ENCODE measurements around the gene BMP7.

The BMP7 gene

DNA sequence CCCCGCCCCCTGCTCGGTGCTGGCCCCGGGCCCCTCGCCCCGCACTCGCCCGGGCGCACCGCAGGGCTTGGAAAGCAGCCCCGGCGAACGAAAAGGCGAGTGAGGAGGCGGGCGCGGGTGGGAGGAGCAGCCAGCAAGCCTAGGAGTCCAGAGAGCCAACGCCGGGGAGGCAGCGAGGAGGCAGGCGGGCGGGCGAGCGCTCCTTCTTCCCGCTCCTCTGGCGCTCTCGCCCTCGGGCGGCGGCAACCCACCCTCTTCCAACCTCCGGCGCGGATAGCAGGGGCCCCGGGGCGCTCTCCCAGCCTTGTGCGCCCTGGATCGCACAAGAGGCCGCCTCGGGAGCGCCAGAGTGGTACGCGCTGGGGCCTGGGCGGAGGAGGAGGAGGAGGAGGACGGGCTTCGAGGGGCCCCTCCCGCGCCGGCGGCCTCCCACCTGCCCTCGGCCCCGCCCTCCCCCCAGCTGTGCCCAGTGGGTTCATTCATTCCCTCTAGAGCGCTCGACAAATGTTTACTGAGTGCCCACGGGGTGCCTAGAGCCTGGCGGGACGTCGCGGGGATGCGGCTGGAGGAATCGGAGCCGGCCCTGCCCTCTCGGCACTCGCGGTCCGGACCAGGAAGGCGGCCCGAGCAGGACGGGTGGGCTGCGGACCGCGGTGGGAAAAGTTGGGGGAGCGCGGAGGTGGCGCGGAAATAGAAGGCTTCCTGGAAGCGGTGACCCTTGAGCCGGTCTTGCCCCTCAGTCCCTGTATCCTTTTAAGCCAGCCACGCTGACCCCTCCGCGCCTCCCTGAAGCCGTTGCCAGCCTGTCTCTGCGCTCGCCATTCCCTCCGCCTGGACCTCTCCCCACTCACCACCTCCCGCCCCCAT lies at the start of gene BMP7:
Gene BMP7 (minus strand): TSS at position 351 of the 867 bp plus-strand sequence. CDS start 519 bp downstream, outside the sequence.
- no peak for DNase-seq (ENCODE audit: low read depth)

DNA sequence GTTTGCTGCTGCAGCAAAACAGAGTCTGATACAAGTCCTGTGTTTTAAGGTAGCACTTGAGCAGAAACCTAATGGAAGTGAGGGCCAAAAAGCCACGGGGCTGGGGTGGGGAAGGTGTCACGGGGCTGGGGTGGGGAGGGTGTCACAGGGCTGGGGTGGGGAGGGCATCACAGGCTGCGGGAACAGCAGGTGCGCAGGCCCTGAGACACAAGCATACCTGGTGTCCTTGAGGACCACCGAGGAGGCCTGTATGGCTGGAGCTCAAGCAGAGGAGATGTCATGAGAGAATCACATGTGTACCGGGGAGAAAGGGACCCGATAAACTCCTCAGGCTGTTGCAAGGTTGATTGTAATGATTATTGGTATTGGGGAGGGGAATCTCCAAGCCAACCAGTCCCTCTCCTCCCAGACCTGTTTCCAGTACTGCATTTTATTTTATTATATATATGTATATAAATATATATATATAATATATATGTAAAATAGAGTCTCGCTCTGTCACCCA lies 49.6 kb upstream of the BMP7 start:
- no peak for DNase-seq (ENCODE audit: low read depth)

DNA sequence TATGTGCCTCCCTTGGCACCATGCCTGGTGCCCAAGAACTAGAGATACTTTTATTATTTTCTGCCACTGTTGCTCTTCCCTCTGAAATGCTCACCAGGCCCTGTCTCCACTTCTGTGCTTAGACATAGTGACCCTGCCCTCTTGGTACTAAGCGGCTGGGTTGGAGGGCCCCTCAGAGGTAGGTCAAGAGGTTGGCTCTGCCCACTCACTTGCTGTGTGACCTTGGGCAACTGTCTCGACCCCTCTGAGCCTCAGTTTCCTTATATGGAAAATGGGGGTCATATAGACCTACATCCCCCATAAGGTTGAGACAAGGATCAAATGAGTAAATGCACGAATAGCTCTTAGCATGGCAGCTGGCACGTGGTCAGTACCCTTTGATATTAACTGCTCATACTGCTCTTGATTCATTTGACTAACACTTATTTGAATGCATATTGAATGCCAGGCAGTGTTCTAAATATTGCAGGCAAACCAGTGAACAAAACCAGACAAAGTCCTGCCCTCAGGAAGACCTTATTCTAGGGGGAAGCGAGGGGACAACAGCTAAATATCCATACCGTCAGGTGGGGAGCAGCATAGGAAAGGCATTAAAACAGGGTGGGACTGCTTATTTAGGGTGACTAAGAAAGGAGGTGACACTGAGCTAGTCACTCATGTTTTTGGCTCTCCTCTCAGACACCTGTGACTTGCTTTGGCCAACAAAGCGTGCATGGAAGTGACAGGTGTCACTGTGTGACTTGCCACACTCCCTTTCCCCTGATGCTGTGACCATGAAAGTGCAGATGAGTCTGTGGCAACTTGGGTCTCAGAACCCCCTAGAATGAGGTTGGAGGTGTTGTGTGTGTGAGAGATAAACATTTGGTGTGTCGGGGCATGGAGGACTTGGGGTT lies 48.9 kb upstream of the BMP7 start:
- DNase-seq (ENCODE audit: low read depth) = no peak

DNA sequence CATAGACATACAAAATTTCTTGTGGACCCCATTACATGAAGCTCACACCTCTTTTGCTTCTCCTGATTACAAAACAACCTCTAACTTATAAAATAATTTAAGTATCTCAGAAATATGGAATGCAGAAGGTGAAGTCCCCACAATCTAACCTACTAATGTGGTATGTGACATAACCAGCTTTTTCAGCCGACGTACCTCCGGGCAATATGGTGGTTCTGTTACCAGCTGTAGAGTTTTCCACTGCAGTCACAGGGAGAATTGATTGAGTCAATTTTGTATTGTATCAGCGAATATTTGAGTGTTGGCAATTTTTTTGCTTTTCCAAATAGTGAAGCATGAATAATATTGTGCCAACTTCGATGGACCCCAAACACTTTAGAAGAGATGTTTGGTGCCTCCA lies 47.5 kb upstream of the BMP7 start:
- no peak for DNase-seq (ENCODE audit: low read depth)

DNA sequence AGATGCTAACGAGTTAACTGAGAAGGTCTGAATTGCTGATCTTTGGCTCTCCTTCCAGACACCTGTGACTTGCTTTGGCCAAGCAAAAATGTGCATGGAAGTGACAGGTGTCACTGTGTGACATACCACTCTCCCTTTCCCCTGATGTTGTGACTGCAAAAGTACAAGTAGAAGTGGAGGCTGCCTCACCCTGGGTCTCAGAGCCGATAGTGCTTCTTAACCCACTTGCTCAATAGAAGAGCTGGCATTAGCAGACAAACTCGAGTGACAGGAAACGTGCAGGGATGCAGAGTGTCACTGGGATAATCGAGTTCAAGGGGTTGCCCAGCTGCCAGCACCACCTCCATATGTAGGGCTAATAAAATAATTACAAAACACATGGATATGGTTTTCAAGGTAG lies 46.8 kb upstream of the BMP7 start:
- no peak for DNase-seq (ENCODE audit: low read depth)

DNA sequence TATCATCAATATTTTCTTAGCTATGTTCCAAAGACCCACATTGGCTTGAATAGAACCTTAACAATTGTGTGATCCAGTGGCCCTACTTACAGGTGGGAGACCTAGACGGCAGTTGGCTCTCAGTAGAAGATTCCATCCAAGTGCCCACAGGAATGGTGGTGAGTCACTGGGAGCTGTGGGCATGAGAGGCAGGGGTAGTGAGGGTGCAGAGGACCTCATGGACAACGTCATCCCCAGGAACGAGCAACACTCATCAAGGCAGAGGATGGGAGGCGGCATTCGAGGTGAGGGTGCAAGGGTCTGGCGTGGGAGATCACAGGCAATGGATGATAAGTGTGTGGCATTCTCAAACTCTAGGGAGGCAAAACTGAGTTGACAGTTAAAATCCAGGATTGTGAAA lies 45.7 kb upstream of the BMP7 start:
- no peak for DNase-seq (ENCODE audit: low read depth)

DNA sequence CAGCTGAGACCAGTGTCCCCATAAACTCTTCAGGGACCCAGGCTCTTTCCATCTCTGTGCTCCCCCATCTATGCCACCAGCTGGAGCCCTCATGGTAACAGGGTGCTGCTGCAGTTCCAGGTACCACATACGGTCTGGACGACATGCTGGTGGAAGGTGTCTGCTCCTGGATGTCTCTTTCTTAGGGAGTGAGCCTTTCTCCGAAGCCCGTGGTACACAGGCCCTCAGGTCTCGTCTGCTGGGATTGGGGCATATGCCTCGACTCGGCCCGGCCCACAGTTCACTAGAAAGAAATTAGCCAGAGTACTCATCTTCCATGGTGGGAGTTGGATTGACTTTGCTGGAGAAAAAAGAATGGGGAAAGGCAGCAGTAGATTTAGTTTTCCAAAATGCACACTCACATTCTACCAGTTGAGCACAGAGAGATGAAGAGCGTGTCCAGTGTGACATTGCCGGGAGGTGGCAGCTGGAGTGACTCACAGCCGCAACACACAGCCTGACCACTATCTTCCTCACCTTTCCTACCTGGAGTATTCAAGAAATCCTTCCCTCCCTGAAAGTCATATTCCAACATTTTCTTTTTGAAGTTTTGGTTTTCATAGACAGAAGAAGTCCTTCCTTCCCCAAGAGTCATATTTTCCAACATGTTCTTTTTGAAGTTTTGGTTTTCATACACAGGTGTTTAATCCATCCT lies 44.5 kb upstream of the BMP7 start:
- no peak for DNase-seq (ENCODE audit: low read depth)

DNA sequence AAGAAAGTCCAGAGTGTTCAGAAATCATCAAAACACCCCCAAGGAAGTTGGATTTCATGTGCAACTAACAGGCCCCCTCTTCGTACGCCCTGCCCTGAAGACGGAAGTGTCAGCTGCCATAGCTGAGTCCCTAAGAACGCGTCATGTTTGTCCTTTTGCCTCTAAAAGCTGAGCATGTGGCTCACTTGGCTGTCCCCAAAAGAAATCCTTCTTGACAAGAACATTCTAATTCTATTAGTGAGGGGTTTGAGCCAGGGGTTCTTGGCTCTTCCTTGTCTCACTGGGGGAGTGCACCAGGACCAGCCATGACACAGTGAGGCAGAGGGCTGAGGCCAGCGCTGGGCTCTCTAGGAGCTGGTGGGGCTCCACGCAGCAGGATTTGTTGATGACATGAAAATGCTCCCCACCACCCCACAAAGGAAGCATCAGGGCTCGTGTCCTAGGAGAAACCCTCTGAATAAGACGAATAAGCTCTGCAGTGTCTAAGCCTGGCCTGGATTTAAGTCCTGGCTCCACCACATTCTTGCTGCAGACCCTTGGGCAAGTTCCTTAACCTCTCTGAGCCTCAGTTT lies 43.2 kb upstream of the BMP7 start:
- DNase-seq (ENCODE audit: low read depth) = no peak

DNA sequence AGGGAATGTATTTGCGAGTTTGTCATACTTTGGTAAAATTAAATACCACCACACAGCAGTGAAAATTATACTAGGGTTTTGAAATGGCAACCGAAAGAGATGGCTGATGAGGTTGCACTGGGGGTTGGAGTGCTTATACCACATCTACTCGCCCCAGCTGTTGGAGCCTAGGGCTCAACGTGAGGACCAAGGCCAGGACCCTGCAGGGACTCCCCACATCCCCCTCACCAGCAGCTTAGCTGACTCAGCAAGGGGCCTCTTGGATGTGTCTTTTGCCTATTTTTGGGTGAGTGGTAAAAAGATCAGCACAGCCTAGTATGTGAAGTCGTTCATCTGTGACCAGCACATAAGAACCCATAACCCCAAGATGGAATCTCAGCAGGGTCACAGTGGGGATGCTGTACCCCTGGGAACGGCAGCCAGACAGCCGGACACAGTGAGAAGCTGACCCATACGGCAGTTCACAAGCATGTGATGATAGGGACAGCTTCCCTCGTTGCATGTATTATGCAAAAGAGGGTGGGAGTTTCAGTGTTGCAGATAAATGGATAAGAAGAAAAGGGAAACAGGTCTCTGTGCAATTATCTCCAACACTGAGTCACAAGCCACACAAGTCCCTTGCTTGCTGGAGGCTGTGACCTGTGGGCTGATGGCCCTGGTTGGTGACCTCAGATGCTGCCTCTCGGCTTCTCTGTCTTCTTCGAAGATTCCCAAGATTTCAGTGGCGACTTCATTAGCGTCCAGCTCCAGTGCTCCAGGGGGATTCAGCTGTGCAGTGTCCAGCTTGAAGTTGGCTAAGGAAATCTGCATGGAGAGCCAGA lies 42.2 kb upstream of the BMP7 start:
- DNase-seq (ENCODE audit: low read depth) = no peak

DNA sequence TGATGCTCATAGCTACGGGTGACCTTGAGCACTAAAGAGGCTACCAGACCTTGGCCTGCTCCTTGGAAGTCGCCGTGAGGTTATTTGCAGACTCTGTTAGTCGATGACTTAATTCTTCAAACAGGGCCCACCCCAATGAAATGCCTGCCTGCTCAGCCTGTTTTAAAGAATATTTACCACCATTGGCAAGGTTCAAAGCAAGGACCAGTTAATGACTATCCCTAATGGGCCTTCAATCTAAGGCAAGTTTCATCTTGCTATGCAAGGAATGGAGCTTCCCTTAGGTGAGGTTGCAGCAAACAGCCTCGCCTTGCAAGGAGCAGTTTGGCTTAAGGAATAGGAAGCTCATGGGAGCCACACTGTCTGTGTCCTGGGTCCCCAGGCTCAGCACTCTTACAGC lies 40.3 kb upstream of the BMP7 start:
- no peak for DNase-seq (ENCODE audit: low read depth)

DNA sequence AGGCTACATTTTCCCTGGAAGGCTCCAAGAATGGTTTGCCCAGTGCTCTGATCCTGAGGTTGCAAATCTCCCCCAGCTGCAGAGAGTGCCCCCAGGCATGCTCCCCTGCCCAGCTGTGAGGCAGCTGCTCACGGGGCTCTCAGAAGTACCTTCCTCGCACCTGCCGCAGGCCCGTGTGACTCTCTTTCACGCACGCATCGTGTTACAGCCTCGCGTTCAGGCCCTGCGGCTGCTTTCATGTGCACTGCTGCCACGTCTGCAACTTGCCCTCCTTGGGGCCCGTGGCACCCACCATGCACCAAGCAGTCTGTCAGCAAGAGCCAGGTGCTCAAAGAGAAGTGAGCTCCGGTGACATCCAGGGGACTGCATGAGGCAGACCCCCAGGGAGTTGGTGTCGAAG lies 34.6 kb upstream of the BMP7 start:
- no peak for DNase-seq (ENCODE audit: low read depth)

DNA sequence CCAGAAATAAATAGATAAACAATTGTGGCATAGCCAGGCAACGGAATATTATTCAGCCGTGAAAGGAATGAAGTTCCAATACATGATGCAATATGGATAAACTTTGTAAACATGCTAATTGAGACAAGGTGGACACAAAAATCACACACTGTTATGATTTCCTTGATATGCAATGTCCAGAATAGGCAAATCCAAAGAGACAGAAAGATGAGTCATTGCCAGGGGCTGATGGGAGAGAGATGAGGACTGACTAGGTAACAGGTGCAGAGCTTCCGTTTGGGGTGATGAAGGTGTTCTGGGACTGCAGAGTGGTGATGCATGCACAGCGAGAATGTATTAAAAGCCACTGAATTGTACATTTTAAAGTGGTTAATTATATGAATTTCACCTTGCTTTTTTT lies 32.0 kb upstream of the BMP7 start:
- no peak for DNase-seq (ENCODE audit: low read depth)

DNA sequence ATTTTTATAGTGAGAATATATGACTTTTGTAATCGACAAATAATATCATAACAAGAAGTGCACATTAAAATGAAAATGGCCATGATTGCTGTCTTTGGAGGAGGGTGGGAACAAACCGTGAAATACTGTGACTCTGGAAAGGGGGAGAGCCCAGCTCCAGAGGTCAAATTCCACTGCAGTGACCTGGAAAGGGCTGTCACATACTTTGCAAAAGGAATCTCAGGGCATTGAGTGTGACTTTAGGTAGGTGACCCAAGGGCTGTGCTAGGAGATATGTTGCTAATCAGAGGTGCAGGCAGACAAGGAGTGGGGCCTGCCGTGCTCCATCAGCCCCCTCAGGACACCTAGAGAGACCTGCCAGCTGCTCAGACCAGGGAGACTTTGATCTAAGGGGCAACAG lies 28.1 kb upstream of the BMP7 start:
- no peak for DNase-seq (ENCODE audit: low read depth)

DNA sequence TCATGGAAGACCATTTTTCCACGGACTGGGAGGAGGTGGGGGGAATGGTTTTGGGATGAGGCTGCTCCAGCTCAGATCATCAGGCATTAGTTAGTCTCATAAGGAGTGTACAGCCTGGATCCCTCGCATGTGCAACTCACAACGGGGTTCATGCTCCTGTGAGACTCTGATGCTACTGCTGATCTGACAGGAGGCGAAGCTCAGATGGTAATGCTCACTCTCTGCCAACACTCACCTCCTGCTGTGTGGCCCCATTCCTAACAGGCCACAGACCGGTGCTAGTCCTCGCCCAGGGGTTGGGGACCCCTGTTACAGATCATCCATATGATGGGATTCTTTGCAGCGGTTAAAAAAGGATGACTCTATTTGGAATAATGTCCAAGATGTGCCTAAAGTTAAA lies 27.6 kb upstream of the BMP7 start:
- DNase-seq (ENCODE audit: low read depth) = no peak

DNA sequence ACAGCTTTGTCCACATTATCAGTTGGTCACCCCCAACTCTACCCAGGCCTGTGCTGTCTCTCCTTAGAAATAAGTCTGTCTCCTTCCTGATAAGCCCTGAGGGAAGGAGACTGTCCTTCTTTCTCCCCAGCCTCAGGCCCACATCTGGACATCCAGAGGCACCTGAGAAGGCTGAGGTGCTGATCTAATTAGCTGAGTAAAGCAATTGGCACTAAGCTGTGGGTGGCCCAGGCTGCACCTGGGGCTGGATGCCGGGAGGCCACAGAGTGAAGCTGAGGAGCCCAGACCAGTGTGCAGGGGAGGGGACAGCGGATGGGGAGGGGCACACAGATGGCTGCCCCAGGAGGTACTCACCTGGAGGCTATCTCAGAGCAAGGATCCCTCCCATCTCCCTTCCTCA lies 26.2 kb upstream of the BMP7 start:
- DNase-seq (ENCODE audit: low read depth) = no peak

DNA sequence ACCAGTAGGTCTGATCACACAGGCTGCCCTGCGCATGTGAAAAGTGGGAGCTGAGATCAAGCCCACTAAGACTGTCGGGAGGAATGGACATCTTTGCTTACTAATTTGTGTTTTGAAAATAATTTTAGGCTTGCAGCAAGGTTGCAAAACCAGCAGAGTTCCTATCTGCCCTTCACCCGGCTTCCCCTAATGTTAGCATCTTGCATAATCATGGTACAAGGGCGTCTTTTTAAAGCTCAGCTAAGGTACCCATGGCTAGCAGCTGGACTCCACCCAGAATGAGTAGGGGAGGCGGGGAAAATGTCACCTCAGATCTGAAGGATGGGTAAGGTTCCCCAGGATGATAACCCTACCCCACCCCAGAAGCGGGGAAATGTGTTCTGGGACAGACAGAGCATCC lies 25.3 kb upstream of the BMP7 start:
- no peak for DNase-seq (ENCODE audit: low read depth)

DNA sequence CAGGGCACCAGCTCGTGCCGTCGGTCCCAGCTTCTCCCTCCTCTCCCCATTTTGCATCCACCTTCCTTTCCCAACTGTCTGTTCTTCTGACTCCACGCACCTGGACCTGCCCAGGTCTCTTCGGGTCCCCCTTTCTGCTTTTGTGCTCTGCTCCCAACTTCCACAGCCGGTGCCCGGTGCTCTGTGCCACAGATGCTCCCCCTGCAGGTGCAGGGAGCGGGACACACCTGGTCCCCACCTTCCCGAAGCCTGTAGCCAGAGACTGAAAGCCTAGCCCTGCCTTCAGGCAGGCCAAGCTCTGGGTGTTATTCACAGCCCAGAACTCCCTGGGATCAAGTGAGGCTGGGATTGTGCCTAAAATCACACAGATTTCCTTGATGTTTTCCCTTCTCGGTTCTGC lies 24.6 kb upstream of the BMP7 start:
- no peak for DNase-seq (ENCODE audit: low read depth)

DNA sequence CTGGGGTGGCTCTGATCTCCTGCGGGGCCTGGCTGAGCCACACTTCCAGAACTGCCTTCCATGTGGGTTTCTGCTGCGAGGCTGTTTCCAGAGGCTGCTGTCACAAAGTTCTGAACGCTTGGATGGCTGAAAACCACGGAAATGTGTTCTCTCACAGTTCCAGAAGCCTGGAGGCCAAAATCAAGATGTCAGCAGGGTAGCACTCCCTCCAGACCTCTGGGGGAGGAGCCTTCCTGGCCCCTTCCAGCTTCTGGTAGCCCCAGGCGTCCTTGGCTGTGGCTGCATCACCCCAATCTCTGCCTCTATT lies 23.7 kb upstream of the BMP7 start:
- DNase-seq (ENCODE audit: low read depth) = no peak

DNA sequence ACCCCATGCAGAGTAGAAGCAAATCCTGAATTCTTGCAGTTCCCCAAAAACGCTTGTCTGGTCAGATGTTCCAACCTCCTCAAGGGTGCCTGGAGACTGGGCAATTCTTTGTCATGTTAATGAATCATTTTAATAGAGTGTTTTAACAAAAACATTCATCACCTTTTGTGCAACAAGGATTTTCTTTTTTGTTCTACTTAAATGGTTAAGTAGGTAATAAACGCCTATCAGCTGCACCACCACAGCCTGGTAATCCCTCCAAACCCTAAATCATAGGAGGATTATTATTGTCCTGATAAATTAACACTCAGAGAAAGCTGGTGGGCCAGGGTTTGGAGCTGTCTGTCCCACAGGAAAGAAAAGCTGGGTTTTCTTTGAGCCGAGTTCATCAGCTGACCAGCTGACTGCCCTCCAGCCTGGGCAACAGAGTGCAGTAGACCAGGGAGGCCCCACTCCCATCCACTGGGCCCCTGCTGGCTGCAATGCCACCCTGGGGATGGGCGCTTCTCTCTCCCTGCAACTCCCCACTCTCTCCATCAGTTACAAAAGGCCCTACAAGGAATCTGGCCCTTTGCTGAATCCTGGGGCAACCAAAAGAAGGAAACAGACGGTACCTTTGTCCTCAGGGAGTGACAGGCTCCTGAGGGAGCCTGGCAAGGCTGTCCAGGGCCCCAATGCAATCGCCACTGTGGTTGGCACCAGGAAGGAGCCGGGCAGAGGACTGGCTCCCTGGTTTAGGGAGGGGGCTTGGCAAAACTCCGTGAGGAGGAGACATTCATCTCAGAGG lies 23.1 kb upstream of the BMP7 start:
- no peak for DNase-seq (ENCODE audit: low read depth)

DNA sequence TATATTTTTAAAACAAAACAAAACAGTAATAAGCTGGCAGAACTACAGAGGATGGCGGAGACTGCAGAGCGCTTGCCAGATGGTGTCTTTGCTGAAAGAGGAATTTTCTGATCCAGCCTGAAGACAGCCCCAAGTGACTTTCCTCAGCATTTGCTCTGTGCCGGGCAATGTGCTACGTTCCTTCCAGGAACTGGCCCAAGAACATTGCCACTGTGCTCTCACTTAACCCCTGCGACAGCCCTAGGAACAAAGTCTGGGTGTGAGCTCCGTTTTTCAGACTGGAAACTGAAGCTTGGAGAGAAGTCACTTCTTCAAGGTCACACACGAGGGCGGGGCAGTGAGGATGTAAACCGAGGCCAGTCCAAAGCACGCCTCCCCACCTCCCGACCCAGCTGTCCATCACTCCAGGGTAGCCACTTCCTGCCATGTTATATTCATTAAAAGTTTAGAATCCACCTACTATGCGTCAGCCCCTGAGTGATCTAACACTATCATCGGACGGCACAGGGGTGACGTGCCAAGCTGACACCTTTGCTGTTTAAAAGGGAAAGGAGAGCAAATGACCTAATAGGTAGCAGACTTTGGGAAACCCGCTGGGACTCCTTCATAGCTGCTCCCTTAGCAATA lies 22.3 kb upstream of the BMP7 start:
- DNase-seq (ENCODE audit: low read depth) = no peak
